ENCODE measurements around the gene ATE1.

GRCh38 chr10:121788115-121788514 lies 139.7 kb downstream of the ATE1 start:
- TF ChIP-seq EP300 (IDR thresholded peaks at IDR 0.05) (no peak), CTCF (IDR thresholded peaks at IDR 0.05) (no peak), POLR2AphosphoS5 (IDR thresholded peaks at IDR 0.05) (no peak), POLR2A (IDR thresholded peaks at IDR 0.05) (no peak)

Data from sigmoid colon (tissue), 4 donors.